CD4-positive, CD25-positive, alpha-beta regulatory T cell (primary cell): Measurements from ENCODE around the gene TLE5. TPM values are rescaled to one million over a fixed set of nuclear protein-coding genes. Genes with fewer than 3 reads are reported as not detected.

Experiments
- ATAC-seq, 2 donors: fragments of 150-1000 bp; cut with Tn5 transposase; one replicate each; pipeline ENCODE4 v1.10.0; 2021; ENCODE audit warnings: low read depth in 2 of 2, moderate number of reproducible peaks in 2 of 2, moderate library complexity in 1 of 2
- DNase-seq, 3 donors: peaks; one replicate each; pipeline versions ENCODE4 v3.0.0 to v3.0.0-alpha.2; 2012 to 2022; ENCODE audit warnings: mixed read lengths in 1 of 3
- H3K27ac ChIP-seq: one replicate; pipeline ENCODE4 v1.7.0; 2013; ENCODE audit warnings: mild to moderate bottlenecking, low read length; ENCODE audit not compliant: insufficient read depth, poor library complexity, severe bottlenecking
- H3K27me3 ChIP-seq: one replicate; pipeline ENCODE4 v1.7.0; 2013; ENCODE audit warnings: low read length; ENCODE audit not compliant: control insufficient read depth, insufficient read depth
- H3K36me3 ChIP-seq: one replicate; pipeline ENCODE4 v1.7.0; 2013; ENCODE audit warnings: mild to moderate bottlenecking, low read length, moderate library complexity; ENCODE audit not compliant: control insufficient read depth, insufficient read depth
- H3K4me1 ChIP-seq: 2 replicates; pipeline ENCODE4 v1.7.0; 2013; ENCODE audit warnings: mild to moderate bottlenecking, low read length; ENCODE audit not compliant: insufficient read depth, control insufficient read depth, poor library complexity, severe bottlenecking
- H3K4me3 ChIP-seq: one replicate; pipeline ENCODE4 v1.7.0; 2013; ENCODE audit warnings: low read depth, mild to moderate bottlenecking, low read length, moderate library complexity
- H3K9me3 ChIP-seq, 2 experiments: 1 replicate in 1 of 2; 2 replicates in 1 of 2; pipeline ENCODE4 v1.7.0; 2013; ENCODE audit warnings: low read length in 2 of 2, mild to moderate bottlenecking in 1 of 2, moderate library complexity in 1 of 2; ENCODE audit not compliant: control insufficient read depth in 2 of 2
- H3K27ac Mint-ChIP-seq, 3 donors: one replicate each; pipeline ENCODE4 v1.8.0; 2020 to 2022; ENCODE audit warnings: mild to moderate bottlenecking in 3 of 3, mixed read lengths in 3 of 3, moderate library complexity in 2 of 3
- H3K27me3 Mint-ChIP-seq: one replicate; pipeline ENCODE4 v1.8.0; 2022; ENCODE audit warnings: mild to moderate bottlenecking, mixed read lengths
- H3K36me3 Mint-ChIP-seq: one replicate; pipeline ENCODE4 v1.8.0; 2020; ENCODE audit warnings: mixed read lengths
- H3K4me1 Mint-ChIP-seq, 4 donors: one replicate each; pipeline ENCODE4 v1.8.0; 2020 to 2022; ENCODE audit warnings: mixed read lengths in 4 of 4, mild to moderate bottlenecking in 1 of 4
- H3K4me3 Mint-ChIP-seq, 4 donors: one replicate each; pipeline ENCODE4 v1.8.0; 2020 to 2022; ENCODE audit warnings: mild to moderate bottlenecking in 4 of 4, mixed read lengths in 4 of 4, moderate library complexity in 3 of 4
- H3K9me3 Mint-ChIP-seq, 7 donors: one replicate each; pipeline ENCODE4 v1.8.0; 2020 to 2022; ENCODE audit warnings: mixed read lengths in 7 of 7, mild to moderate bottlenecking in 3 of 7, moderate library complexity in 2 of 7
- polyA plus RNA-seq, 4 donors: library from polyadenylated mRNA; unstranded; fragments of 300-500 nt; fragmentation: Illumina TruSeq; gene quantifications; one replicate each; pipeline ENCODE4 v1.2.3, GENCODE V29; 2021
- total RNA-seq: library from RNA; stranded (reverse); gene quantifications from one replicate; pipeline ENCODE4 v1.2.3, GENCODE V29; 2022

The TLE5 gene
- total and polyA plus RNA-seq, 5 donors from 2014 or later = 608 to 1,009 (median 711) TPM

DNA sequence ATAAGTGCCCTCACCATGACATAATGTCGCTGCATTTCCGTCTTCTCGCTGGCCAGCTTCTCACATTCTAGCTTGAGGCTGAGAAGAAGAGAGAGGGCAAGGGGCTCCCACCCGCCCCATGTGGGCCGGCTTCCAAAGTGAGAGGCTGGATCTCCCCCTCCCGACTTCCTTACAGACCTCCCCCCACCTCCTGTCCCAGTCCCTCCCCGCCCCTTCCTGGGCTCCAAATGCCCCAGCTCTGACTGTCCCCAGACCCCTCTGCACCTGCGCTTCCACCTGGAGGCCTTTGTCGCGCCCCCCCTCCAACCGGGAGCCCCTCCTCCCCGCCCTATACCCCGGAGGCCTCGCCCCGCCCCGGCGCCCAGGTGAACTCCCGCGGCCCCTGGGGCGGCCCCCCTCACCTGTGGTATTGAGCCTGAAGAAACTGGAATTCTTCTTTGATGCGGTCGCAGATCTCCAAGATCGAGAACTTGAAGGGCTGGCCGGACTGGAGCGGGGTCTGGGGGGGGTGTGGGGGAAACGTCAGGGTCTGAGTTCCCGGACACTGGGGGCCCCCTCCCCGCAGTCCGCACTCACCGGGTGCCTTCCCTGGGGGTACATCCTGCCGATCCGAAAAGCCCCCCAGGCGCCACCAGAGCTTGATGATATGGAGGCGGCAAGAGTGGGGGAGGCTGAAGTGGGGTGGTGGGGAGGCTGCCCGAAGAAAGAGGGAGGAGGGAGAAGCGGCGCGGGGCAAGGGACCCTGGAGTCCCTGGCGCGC lies 33.8 kb downstream of the TLE5 start:
- ATAC-seq (peak in 1 of 2 donors; percentile 12), DNase-seq (no peak)
- Mint-ChIP-seq H3K27ac (peak overlapping the region; percentile 20 to 65 (median 26)), H3K4me3 (peak overlapping the region; percentile 69 to 94 (median 84)), H3K9me3 (peaks cover 0 to 4% (median 0%) of the 10 kb centered on the region in 7 donors), H3K36me3 (no peaks in the 10 kb centered on the region), H3K27me3 (peaks cover 16% of the 10 kb centered on the region), H3K4me1 (peaks cover 0 to 44% (median 6%) of the 10 kb centered on the region in 4 donors)
- no peak overlapping the region for H3K27ac ChIP-seq
- no peak overlapping the region for H3K4me3 ChIP-seq
- peaks cover 30% of the 10 kb centered on the region for H3K4me1 ChIP-seq
- peaks cover 5% of the 10 kb centered on the region for H3K27me3 ChIP-seq
- no peaks in the 10 kb centered on the region for H3K36me3 ChIP-seq
- no peaks in the 10 kb centered on the region for H3K9me3 ChIP-seq

DNA sequence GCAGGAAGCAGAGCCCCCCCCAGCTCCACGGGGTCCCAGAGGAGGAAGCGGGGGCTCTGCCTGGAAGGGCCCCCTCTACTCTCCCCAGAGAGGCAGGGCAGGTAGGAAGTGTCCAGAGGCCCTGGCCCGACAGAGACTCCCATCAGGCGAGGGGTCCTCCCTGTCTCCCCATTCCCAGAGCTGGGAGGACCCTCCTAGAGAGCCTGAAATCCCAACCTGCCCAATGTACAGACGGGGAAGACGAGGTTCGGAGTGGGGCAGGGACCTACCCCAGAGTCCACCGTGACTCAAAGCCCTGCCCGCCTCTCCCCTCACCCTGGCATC lies 34.4 kb downstream of the TLE5 start:
- Histone ChIP-seq H3K4me3 (no peak overlapping the region), H3K36me3 (no peaks in the 10 kb centered on the region), H3K27ac (no peak overlapping the region), H3K4me1 (peaks cover 30% of the 10 kb centered on the region), H3K9me3 (no peaks in the 10 kb centered on the region), H3K27me3 (peaks cover 5% of the 10 kb centered on the region)
- Mint-ChIP-seq H3K4me1 (peaks cover 0 to 48% (median 9%) of the 10 kb centered on the region in 4 donors), H3K9me3 (peaks cover 0 to 4% (median 0%) of the 10 kb centered on the region in 7 donors), H3K27ac (peak overlapping the region; percentile 20 to 65 (median 26)), H3K27me3 (peaks cover 16% of the 10 kb centered on the region), H3K36me3 (no peaks in the 10 kb centered on the region), H3K4me3 (peak overlapping the region; percentile 69 to 94 (median 84))
- DNase-seq (no peak), ATAC-seq (no peak)

DNA sequence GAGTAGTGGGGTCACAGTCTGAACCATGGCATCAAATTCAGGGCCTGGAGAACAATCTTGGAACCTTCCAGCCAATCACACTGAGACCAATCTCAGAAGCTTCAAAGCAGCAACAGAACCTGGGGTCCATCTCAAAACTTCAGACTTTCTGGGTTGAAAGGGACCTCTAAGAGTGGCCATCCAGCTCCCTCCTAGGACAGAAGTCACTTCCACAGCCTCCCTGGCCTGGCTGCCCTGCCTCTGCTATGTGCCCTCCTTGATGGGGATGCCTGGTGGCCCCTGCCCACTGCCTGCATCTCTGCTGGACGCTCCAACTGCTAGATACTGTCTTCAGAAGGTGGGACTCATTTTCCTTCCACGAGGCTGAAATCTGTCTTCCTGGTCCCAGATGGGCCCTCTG lies 35.0 kb downstream of the TLE5 start:
- H3K4me3 Mint-ChIP-seq = peak overlapping the region; percentile 64 to 94 (median 84)
- H3K27ac Mint-ChIP-seq = peak overlapping the region in 1 of 3 donors; percentile 38
- no peak for ATAC-seq
- Histone ChIP-seq H3K4me1 (peaks cover 30% of the 10 kb centered on the region), H3K9me3 (no peaks in the 10 kb centered on the region), H3K36me3 (no peaks in the 10 kb centered on the region), H3K4me3 (no peak overlapping the region), H3K27me3 (peaks cover 5% of the 10 kb centered on the region), H3K27ac (no peak overlapping the region)
- peaks cover 10% of the 10 kb centered on the region for H3K27me3 Mint-ChIP-seq
- no peaks in the 10 kb centered on the region for H3K36me3 Mint-ChIP-seq
- no peak for DNase-seq
- peaks cover 0 to 4% (median 0%) of the 10 kb centered on the region in 7 donors for H3K9me3 Mint-ChIP-seq
- H3K4me1 Mint-ChIP-seq = peaks cover 0 to 49% (median 9%) of the 10 kb centered on the region in 4 donors

DNA sequence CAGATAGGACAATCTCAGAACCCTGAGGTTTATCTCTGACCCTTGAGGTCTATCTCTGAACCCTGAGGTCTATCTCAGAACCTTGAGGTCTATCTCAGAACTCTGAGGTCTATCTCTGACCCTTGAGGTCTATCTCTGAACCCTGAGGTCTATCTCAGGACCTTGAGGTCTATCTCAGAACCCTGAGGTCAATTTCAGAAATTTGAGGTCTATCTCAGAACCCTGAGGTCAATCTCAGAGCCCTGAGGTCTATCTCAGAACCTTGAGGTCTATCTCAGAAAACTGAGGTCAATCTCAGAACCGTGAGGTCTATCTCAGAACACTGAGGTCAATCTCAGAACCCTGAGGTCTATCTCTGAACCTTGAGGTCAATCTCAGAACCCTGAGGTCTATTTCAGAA lies 35.5 kb downstream of the TLE5 start:
- Histone ChIP-seq H3K36me3 (no peaks in the 10 kb centered on the region), H3K4me3 (no peak overlapping the region), H3K9me3 (no peaks in the 10 kb centered on the region), H3K4me1 (peaks cover 30% of the 10 kb centered on the region), H3K27ac (no peak overlapping the region), H3K27me3 (peaks cover 5% of the 10 kb centered on the region)
- DNase-seq (no peak), ATAC-seq (no peak)
- peaks cover 0 to 49% (median 9%) of the 10 kb centered on the region in 4 donors for H3K4me1 Mint-ChIP-seq
- H3K27me3 Mint-ChIP-seq = peaks cover 5% of the 10 kb centered on the region
- H3K27ac Mint-ChIP-seq = no peak overlapping the region
- no peaks in the 10 kb centered on the region for H3K36me3 Mint-ChIP-seq
- peaks cover 0 to 4% (median 0%) of the 10 kb centered on the region in 7 donors for H3K9me3 Mint-ChIP-seq
- H3K4me3 Mint-ChIP-seq = peak overlapping the region in 1 of 4 donors; percentile 64

DNA sequence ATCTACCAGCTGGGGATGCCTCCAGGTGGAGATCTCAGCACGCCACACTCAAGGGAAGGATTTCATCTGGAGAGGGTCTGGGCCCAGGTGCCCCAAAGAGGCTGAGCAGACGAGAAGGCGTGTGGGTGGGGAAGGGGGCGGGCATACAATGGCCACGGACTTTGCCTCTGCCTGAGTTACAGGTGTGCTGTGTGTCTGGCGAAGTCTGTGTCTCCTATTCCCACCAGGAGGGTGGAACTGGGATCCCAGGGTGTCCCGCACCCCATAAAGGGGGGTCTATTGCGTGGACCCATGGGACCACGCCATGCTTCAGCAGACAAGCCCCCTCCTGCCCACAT lies 36.8 kb downstream of the TLE5 start:
- H3K36me3 Mint-ChIP-seq = no peaks in the 10 kb centered on the region
- peaks cover 0 to 46% (median 9%) of the 10 kb centered on the region in 4 donors for H3K4me1 Mint-ChIP-seq
- H3K27me3 ChIP-seq = peaks cover 5% of the 10 kb centered on the region
- no peak overlapping the region for H3K4me3 ChIP-seq
- H3K4me1 ChIP-seq = peaks cover 30% of the 10 kb centered on the region
- H3K9me3 ChIP-seq = no peaks in the 10 kb centered on the region
- H3K4me3 Mint-ChIP-seq = peak overlapping the region in 2 of 4 donors; percentile 54 to 63
- peaks cover 0 to 4% (median 0%) of the 10 kb centered on the region in 7 donors for H3K9me3 Mint-ChIP-seq
- no peak overlapping the region for H3K27ac ChIP-seq
- H3K36me3 ChIP-seq = no peaks in the 10 kb centered on the region
- ATAC-seq (no peak), DNase-seq (no peak)
- no peak overlapping the region for H3K27ac Mint-ChIP-seq
- H3K27me3 Mint-ChIP-seq = peaks cover 5% of the 10 kb centered on the region

DNA sequence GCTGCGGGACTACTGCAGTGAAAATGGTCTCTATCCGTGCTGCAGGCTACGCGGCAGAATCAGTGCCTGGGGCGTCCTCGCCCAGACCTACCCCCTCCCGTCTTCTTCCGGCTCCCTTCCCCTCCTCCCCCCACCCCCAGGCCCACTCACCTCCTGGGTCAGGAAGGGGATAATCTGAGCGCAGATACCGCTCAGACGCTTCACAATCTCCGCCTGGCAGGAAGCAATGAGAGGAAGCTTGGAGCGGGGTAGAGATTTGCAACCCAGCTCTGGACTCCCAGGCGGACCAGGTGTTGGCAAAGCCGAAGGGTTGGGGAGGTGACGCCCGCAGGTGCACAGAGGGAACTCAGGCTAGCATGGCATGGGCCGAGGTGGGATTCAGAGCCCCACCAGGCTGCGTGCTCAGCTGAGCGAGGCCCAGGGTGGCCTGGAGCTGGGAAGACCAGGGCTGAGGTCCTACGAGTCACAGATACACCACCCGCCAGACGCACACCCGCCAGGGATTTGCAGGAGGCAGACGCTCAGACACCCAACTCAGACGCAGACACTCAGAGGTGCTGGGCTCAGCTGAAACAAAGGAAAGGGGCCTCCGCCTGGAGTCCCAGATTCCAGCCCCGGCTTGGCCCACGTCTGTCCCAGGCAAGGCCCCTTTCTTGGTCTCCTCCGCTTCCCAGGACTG lies 37.3 kb downstream of the TLE5 start:
- Mint-ChIP-seq H3K36me3 (no peaks in the 10 kb centered on the region), H3K9me3 (peaks cover 0 to 4% (median 0%) of the 10 kb centered on the region in 7 donors), H3K27me3 (peaks cover 5% of the 10 kb centered on the region), H3K4me1 (peaks cover 0 to 42% (median 7%) of the 10 kb centered on the region in 4 donors), H3K4me3 (peak overlapping the region in 3 of 4 donors; percentile 54 to 67 (median 56)), H3K27ac (no peak overlapping the region)
- ATAC-seq (peak; percentile 27 to 54), DNase-seq (peak in 1 of 3 donors; percentile 49)
- Histone ChIP-seq H3K4me1 (peaks cover 30% of the 10 kb centered on the region), H3K27ac (no peak overlapping the region), H3K27me3 (peaks cover 5% of the 10 kb centered on the region), H3K4me3 (no peak overlapping the region), H3K9me3 (no peaks in the 10 kb centered on the region), H3K36me3 (no peaks in the 10 kb centered on the region)

DNA sequence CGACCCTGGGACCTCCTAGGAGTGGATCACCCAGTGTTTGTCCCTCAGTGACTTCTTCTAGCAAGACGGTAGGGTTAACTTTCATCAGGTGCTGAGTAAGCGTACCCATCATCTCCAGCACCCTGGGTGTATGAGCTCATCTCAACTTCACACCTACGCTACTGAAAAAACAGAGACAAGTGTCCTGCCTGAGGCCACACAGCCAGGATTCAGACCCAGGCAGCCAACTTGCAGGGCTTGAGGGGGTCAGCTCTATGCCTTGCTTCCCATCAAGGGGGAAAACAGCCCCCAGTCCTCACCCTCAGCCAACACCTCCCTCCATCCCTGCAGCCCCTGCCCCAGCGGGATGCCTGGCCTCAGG lies 37.8 kb downstream of the TLE5 start:
- peaks cover 0 to 36% (median 7%) of the 10 kb centered on the region in 4 donors for H3K4me1 Mint-ChIP-seq
- Histone ChIP-seq H3K27me3 (peaks cover 5% of the 10 kb centered on the region), H3K4me3 (no peak overlapping the region), H3K4me1 (peaks cover 27% of the 10 kb centered on the region), H3K27ac (no peak overlapping the region), H3K36me3 (no peaks in the 10 kb centered on the region), H3K9me3 (no peaks in the 10 kb centered on the region)
- H3K9me3 Mint-ChIP-seq = peaks cover 0 to 4% (median 0%) of the 10 kb centered on the region in 7 donors
- ATAC-seq = no peak
- H3K27ac Mint-ChIP-seq = no peak overlapping the region
- H3K4me3 Mint-ChIP-seq = peak overlapping the region in 3 of 4 donors; percentile 56 to 83 (median 67)
- peak in 1 of 3 donors; percentile 61 for DNase-seq
- no peaks in the 10 kb centered on the region for H3K36me3 Mint-ChIP-seq
- peaks cover 1% of the 10 kb centered on the region for H3K27me3 Mint-ChIP-seq
